K562 (cell line): ENCODE results near the gene SLC2A8. TPM values are rescaled to one million over a fixed set of nuclear protein-coding genes. Genes with fewer than 3 reads are reported as not detected.
A peak's percentile ranks its signal among the peaks of the same experiment; 100 is the strongest.

Experiments used
- ATF7 ChIP-seq: fragments of 450-650 bp; IDR thresholded peaks from 2 replicates; pipeline ENCODE4 v1.7.1; 2014; ENCODE audit warnings: mild to moderate bottlenecking, moderate library complexity
- BRF2 ChIP-seq: IDR thresholded peaks from 3 replicates; pipeline ENCODE4 v1.6.1; 2011; ENCODE audit warnings: borderline replicate concordance, mild to moderate bottlenecking; ENCODE audit not compliant: insufficient read length, insufficient read depth
- CCAR2 ChIP-seq: fragments of 200-400 bp; formaldehyde crosslinking; IDR thresholded peaks from 2 replicates; pipeline ENCODE4 v1.6.1; 2017; ENCODE audit warnings: mild to moderate bottlenecking, low read depth, low read length
- CEBPB ChIP-seq: fragments of 450-650 bp; IDR thresholded peaks from 2 replicates; pipeline ENCODE4 v1.6.1; 2016; ENCODE audit warnings: missing genetic modification characterization, missing compliant biosample characterization
- CREB3L1 ChIP-seq: fragments of 450-650 bp; IDR thresholded peaks from 2 replicates; pipeline ENCODE4 v1.6.1; 2014; ENCODE audit warnings: low read depth, mild to moderate bottlenecking, moderate library complexity, borderline replicate concordance
- DACH1 ChIP-seq: fragments of 450-650 bp; IDR thresholded peaks from 2 replicates; pipeline ENCODE4 v1.6.1; 2018; ENCODE audit not compliant: partially characterized antibody
- ELK3 ChIP-seq: fragments of 450-650 bp; formaldehyde crosslinking; IDR thresholded peaks from 2 replicates; pipeline ENCODE4 v1.4.0; 2020; ENCODE audit warnings: mild to moderate bottlenecking
- ETV5 ChIP-seq: sonication (generic); formaldehyde crosslinking; IDR thresholded peaks from 2 replicates; pipeline ENCODE4 v1.4.0; 2020; ENCODE audit warnings: low read depth, mild to moderate bottlenecking, missing genetic modification reagents
- POLR2G ChIP-seq: fragments of 200-400 bp; formaldehyde crosslinking; IDR thresholded peaks from 2 replicates; pipeline ENCODE4 v1.6.1; 2017; ENCODE audit warnings: low read depth, mild to moderate bottlenecking, antibody characterized with exemption, low read length, moderate library complexity
- SIN3A ChIP-seq, 2 experiments: fragments of 150-350 bp in 1 of 2; IDR thresholded peaks; 2 replicates each; pipeline ENCODE4 v1.6.1; 2011 to 2016; ENCODE audit warnings: borderline replicate concordance in 2 of 2, low read depth in 2 of 2, low read length in 2 of 2, mild to moderate bottlenecking in 2 of 2, moderate library complexity in 2 of 2; ENCODE audit not compliant: control insufficient read depth in 1 of 2
- ZBTB7A ChIP-seq: IDR thresholded peaks from 2 replicates; pipeline ENCODE4 v1.6.1; 2011; ENCODE audit warnings: low read depth, mild to moderate bottlenecking, low read length, moderate library complexity, borderline replicate concordance; ENCODE audit not compliant: control insufficient read depth
- ZEB2 ChIP-seq: fragments of 450-650 bp; IDR thresholded peaks from 2 replicates; pipeline ENCODE4 v1.6.1; 2016
- ZFP1 ChIP-seq: fragments of 450-650 bp; formaldehyde crosslinking; IDR thresholded peaks from 2 replicates; pipeline ENCODE4 v1.4.0; 2020; ENCODE audit warnings: mild to moderate bottlenecking, mixed read lengths
- ZKSCAN3 ChIP-seq: fragments of 250-450 bp; sonication (Bioruptor Pico); IDR thresholded peaks from 2 replicates; pipeline ENCODE4 v1.4.0; 2020
- ZNF561 ChIP-seq: fragments of 450-650 bp; formaldehyde crosslinking; conservative IDR thresholded peaks from 2 replicates; pipeline ENCODE4 v1.4.0; 2020; ENCODE audit warnings: mild to moderate bottlenecking, moderate library complexity
- ZNF584 ChIP-seq: fragments of 200-800 bp; sonication (Bioruptor generic); IDR thresholded peaks from 2 replicates; pipeline ENCODE4 v1.6.1; 2016; ENCODE audit warnings: low read depth, mild to moderate bottlenecking, missing genetic modification characterization, missing compliant biosample characterization
- polyA plus RNA-seq, 8 experiments: library from polyadenylated mRNA; depleted of rRNA in 4 of 8; stranded (reverse) in 5 of 8; unstranded in 3 of 8; fragments of >200 nt; fragmentation: Nextera tagmentation in 2 of 8; fragmentation: Illumina TruSeq in 1 of 8; extraction: Ambion mirVana in 2 of 8; extraction: Trizol in 1 of 8; gene quantifications; 2 replicates each; pipeline versions ENCODE4 v1.2.1 to v1.2.3, GENCODE V29; 2011 to 2014; ENCODE audit warnings: inconsistent platforms in 1 of 8, missing spikeins in 1 of 8
- total RNA-seq, 7 experiments: library from RNA; depleted of rRNA in 6 of 7; stranded (reverse); fragments of >200 nt in 6 of 7; fragmentation: Illumina TruSeq in 2 of 7; extraction: Trizol in 2 of 7; gene quantifications; 2 replicates each; pipeline versions ENCODE4 v1.2.1 to v1.2.3, GENCODE V29; 2011 to 2021; ENCODE audit warnings: low replicate concordance in 1 of 7
- TF ChIP-seq, protein P1 (sequence below): sonication (generic); formaldehyde crosslinking; IDR thresholded peaks from 2 replicates; pipeline ENCODE4 v1.8.0; 2023; ENCODE audit warnings: missing genetic modification reagents, mild to moderate bottlenecking, borderline replicate concordance
- TF ChIP-seq, protein P2 (sequence below), 2 experiments: IDR thresholded peaks; 2 replicates each; pipeline ENCODE4 v1.6.1; 2011; ENCODE audit warnings: borderline replicate concordance in 1 of 2, control low read depth in 1 of 2, low read depth in 1 of 2, low read length in 1 of 2, mild to moderate bottlenecking in 1 of 2, mixed read lengths in 1 of 2, moderate library complexity in 1 of 2; ENCODE audit not compliant: insufficient read depth in 1 of 2, insufficient read length in 1 of 2, poor library complexity in 1 of 2, severe bottlenecking in 1 of 2; ENCODE audit errors: extremely low read depth in 1 of 2

Gene SLC2A8
- total and polyA plus RNA-seq, 9 of the 15 experiments (the other 6 are each of a cell fraction or from before 2014, with no cell fraction given), result 0.13 to 12.9 (median 5.2) TPM

- TF ChIP-seq ZNF561, result no peak
- TF ChIP-seq DACH1, result no peak
- no peak for TF ChIP-seq CEBPB (tag)
- peak; percentile 19 for TF ChIP-seq CREB3L1
- TF ChIP-seq, protein P1, sequence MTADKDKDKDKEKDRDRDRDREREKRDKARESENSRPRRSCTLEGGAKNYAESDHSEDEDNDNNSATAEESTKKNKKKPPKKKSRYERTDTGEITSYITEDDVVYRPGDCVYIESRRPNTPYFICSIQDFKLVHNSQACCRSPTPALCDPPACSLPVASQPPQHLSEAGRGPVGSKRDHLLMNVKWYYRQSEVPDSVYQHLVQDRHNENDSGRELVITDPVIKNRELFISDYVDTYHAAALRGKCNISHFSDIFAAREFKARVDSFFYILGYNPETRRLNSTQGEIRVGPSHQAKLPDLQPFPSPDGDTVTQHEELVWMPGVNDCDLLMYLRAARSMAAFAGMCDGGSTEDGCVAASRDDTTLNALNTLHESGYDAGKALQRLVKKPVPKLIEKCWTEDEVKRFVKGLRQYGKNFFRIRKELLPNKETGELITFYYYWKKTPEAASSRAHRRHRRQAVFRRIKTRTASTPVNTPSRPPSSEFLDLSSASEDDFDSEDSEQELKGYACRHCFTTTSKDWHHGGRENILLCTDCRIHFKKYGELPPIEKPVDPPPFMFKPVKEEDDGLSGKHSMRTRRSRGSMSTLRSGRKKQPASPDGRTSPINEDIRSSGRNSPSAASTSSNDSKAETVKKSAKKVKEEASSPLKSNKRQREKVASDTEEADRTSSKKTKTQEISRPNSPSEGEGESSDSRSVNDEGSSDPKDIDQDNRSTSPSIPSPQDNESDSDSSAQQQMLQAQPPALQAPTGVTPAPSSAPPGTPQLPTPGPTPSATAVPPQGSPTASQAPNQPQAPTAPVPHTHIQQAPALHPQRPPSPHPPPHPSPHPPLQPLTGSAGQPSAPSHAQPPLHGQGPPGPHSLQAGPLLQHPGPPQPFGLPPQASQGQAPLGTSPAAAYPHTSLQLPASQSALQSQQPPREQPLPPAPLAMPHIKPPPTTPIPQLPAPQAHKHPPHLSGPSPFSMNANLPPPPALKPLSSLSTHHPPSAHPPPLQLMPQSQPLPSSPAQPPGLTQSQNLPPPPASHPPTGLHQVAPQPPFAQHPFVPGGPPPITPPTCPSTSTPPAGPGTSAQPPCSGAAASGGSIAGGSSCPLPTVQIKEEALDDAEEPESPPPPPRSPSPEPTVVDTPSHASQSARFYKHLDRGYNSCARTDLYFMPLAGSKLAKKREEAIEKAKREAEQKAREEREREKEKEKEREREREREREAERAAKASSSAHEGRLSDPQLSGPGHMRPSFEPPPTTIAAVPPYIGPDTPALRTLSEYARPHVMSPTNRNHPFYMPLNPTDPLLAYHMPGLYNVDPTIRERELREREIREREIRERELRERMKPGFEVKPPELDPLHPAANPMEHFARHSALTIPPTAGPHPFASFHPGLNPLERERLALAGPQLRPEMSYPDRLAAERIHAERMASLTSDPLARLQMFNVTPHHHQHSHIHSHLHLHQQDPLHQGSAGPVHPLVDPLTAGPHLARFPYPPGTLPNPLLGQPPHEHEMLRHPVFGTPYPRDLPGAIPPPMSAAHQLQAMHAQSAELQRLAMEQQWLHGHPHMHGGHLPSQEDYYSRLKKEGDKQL (CRISPR knock-in tag), result no peak
- TF ChIP-seq, protein P2, sequence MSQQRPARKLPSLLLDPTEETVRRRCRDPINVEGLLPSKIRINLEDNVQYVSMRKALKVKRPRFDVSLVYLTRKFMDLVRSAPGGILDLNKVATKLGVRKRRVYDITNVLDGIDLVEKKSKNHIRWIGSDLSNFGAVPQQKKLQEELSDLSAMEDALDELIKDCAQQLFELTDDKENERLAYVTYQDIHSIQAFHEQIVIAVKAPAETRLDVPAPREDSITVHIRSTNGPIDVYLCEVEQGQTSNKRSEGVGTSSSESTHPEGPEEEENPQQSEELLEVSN (IDR thresholded peaks at IDR 0.05; ENCODE audit: borderline replicate concordance in 1 of 2, extremely low read depth in 1 of 2, insufficient read depth in 1 of 2, insufficient read length in 1 of 2, low read depth in 1 of 2, low read length in 1 of 2, poor library complexity in 1 of 2, severe bottlenecking in 1 of 2), result peak in 1 of 2 experiments; percentile 9
- peak; percentile 54; the same call in 1 of the 2 replicates for TF ChIP-seq ATF7
- TF ChIP-seq ZBTB7A, result peak; percentile 79
- no peak for TF ChIP-seq ZFP1 (CRISPR knock-in tag)
- no peak for TF ChIP-seq ZKSCAN3 (CRISPR knock-in tag)
- no peak for TF ChIP-seq ELK3
- TF ChIP-seq ETV5 (CRISPR knock-in tag), result no peak
- 0 out of 4 replicates have a peak, but pooled peaks of 1 of the 2 experiments have one; percentile 81 for TF ChIP-seq SIN3A (IDR thresholded peaks at IDR 0.05; ENCODE audit: borderline replicate concordance in 2 of 2, control insufficient read depth in 1 of 2, low read depth in 2 of 2, low read length in 2 of 2)
- TF ChIP-seq POLR2G, result no peak
- no peak for TF ChIP-seq BRF2
- no peak for TF ChIP-seq ZNF584 (CRISPR knock-in tag)
- TF ChIP-seq CCAR2, result no peak
- no peak for TF ChIP-seq ZEB2
These were observed 54.6 kb downstream of the SLC2A8 start (continued) for GRCh38 chr9:127451608-127451857.
